Suprapubic skin (tissue), 3 donors: Measurements from ENCODE around the gene DDR1.

Experiments
- CTCF ChIP-seq, 2 donors: fragments of 200-600 bp in 1 of 2; fragments of 450-650 bp in 1 of 2; sonication (generic) in 1 of 2; IDR thresholded peaks; one replicate each; pipeline ENCODE4 v1.5.1; 2016 to 2019; ENCODE audit warnings: antibody characterized with exemption in 2 of 2, mild to moderate bottlenecking in 1 of 2, moderate library complexity in 1 of 2
- EP300 ChIP-seq: sonication (generic); formaldehyde crosslinking; IDR thresholded peaks from one replicate; pipeline ENCODE4 v1.6.1; 2017; ENCODE audit warnings: antibody characterized with exemption

- TF ChIP-seq CTCF (IDR thresholded peaks at IDR 0.05), result no peak
- TF ChIP-seq EP300, result no peak
These were observed 12.6 kb upstream of the DDR1 start for GRCh38 chr6:30871592-30872183.
